ENCODE data around the gene USP50.
"Not testable (repeated sequence)": the region's sequence is repeated elsewhere in the genome, so short reads cannot be mapped to it uniquely, and the experiment has no call there.

Gene USP50

GRCh38 chr15:50590288-50590687 lies 43.8 kb upstream of the USP50 start:
- H3K9me2 ChIP-seq (replicated peaks; ENCODE audit: insufficient read depth, low read length): no peaks in the 10 kb centered on the region
- no peaks in the 10 kb centered on the region for H4K20me1 ChIP-seq (ENCODE audit: low read depth, low read length)
- H3K9ac ChIP-seq (ENCODE audit: low read length): no peak overlapping the region
- 0 out of 2 replicates have a peak, but pooled peaks cover 9% of the 10 kb centered on the region for H3F3A ChIP-seq (ENCODE audit: insufficient read depth)
- TF ChIP-seq EZH2phosphoT487 (conservative IDR thresholded peaks at IDR 0.05; ENCODE audit: low read length): no peak
- no peak for TF ChIP-seq CTCF (IDR thresholded peaks at IDR 0.05; ENCODE audit: insufficient read depth, low read length, poor library complexity, severe bottlenecking)
- no peak overlapping the region for H2AFZ ChIP-seq (ENCODE audit: low read depth, low read length, severe bottlenecking)
- H3K36me3 ChIP-seq (ENCODE audit: low read length): peaks cover 64% of the 10 kb centered on the region
- no peaks in the 10 kb centered on the region for H3K9me3 ChIP-seq (ENCODE audit: insufficient read depth, low read length)
- H3K27me3 ChIP-seq (ENCODE audit: low read length): no peaks in the 10 kb centered on the region
- H3K79me2 ChIP-seq (ENCODE audit: insufficient read depth, low read length): no peaks in the 10 kb centered on the region
- H3K4me3 ChIP-seq (ENCODE audit: insufficient read depth, low read length, poor library complexity, severe bottlenecking): no peak overlapping the region
- no peak overlapping the region for H3K4me2 ChIP-seq (ENCODE audit: low read depth, low read length, poor library complexity, severe bottlenecking)
- no peak overlapping the region for H3K27ac ChIP-seq (ENCODE audit: low read depth, low read length)

- peaks cover under 1% of the 10 kb centered on the region; the same call in 1 of the 2 replicates for H3F3A ChIP-seq (ENCODE audit: insufficient read depth)
- peaks cover 27% of the 10 kb centered on the region; the same call in 1 of the 2 replicates for H3K36me3 ChIP-seq (ENCODE audit: low read length)
- H3K9me2 ChIP-seq (replicated peaks; ENCODE audit: insufficient read depth, low read length): no peaks in the 10 kb centered on the region
- H3K27ac ChIP-seq (ENCODE audit: low read depth, low read length): no peak overlapping the region
- H3K9ac ChIP-seq (ENCODE audit: low read length): no peak overlapping the region
- H3K9me3 ChIP-seq (ENCODE audit: insufficient read depth, low read length): no peaks in the 10 kb centered on the region
- no peak overlapping the region for H2AFZ ChIP-seq (ENCODE audit: low read depth, low read length, severe bottlenecking)
- no peaks in the 10 kb centered on the region; the same call in 1 of the 2 replicates for H4K20me1 ChIP-seq (ENCODE audit: low read depth, low read length)
- H3K4me2 ChIP-seq (ENCODE audit: low read depth, low read length, poor library complexity, severe bottlenecking): no peak overlapping the region
- TF ChIP-seq CTCF (IDR thresholded peaks at IDR 0.05; ENCODE audit: insufficient read depth, low read length, poor library complexity, severe bottlenecking) (no peak), EZH2phosphoT487 (conservative IDR thresholded peaks at IDR 0.05; ENCODE audit: low read length) (no peak)
- no peak overlapping the region for H3K4me3 ChIP-seq (ENCODE audit: insufficient read depth, low read length, poor library complexity, severe bottlenecking)
- no peaks in the 10 kb centered on the region for H3K79me2 ChIP-seq (ENCODE audit: insufficient read depth, low read length)
- no peaks in the 10 kb centered on the region for H3K27me3 ChIP-seq (ENCODE audit: low read length)
Observed at GRCh38 chr15:50577492-50577891, 31.0 kb upstream of the USP50 start.

GRCh38 chr15:50576166-50576565 lies 29.7 kb upstream of the USP50 start:
- Histone ChIP-seq H4K20me1 (ENCODE audit: low read depth, low read length) (no peaks in the 10 kb centered on the region; the same call in 1 of the 2 replicates), H3K36me3 (ENCODE audit: low read length) (peaks cover 24% of the 10 kb centered on the region; the same call in 1 of the 2 replicates), H3K27me3 (ENCODE audit: low read length) (no peaks in the 10 kb centered on the region), H3K27ac (ENCODE audit: low read depth, low read length) (no peak overlapping the region), H3K4me3 (ENCODE audit: insufficient read depth, low read length, poor library complexity, severe bottlenecking) (no peak overlapping the region), H3K79me2 (ENCODE audit: insufficient read depth, low read length) (no peaks in the 10 kb centered on the region), H3K9me2 (replicated peaks; ENCODE audit: insufficient read depth, low read length) (no peaks in the 10 kb centered on the region), H2AFZ (ENCODE audit: low read depth, low read length, severe bottlenecking) (no peak overlapping the region), H3K4me2 (ENCODE audit: low read depth, low read length, poor library complexity, severe bottlenecking) (no peak overlapping the region), H3K9ac (ENCODE audit: low read length) (no peak overlapping the region), H3F3A (ENCODE audit: insufficient read depth) (peaks cover 5% of the 10 kb centered on the region; the same call in 1 of the 2 replicates), H3K9me3 (ENCODE audit: insufficient read depth, low read length) (no peaks in the 10 kb centered on the region)
- TF ChIP-seq EZH2phosphoT487 (conservative IDR thresholded peaks at IDR 0.05; ENCODE audit: low read length) (no peak), CTCF (IDR thresholded peaks at IDR 0.05; ENCODE audit: insufficient read depth, low read length, poor library complexity, severe bottlenecking) (no peak)

- H3K4me2 ChIP-seq (ENCODE audit: low read depth, low read length, poor library complexity, severe bottlenecking); H3K79me2 ChIP-seq (ENCODE audit: insufficient read depth, low read length); H3K27ac ChIP-seq (ENCODE audit: low read depth, low read length); H3K9me3 ChIP-seq (ENCODE audit: insufficient read depth, low read length); H3K27me3 ChIP-seq (ENCODE audit: low read length); H3K9ac ChIP-seq (ENCODE audit: low read length); H2AFZ ChIP-seq (ENCODE audit: low read depth, low read length, severe bottlenecking); H3K4me3 ChIP-seq (ENCODE audit: insufficient read depth, low read length, poor library complexity, severe bottlenecking); H4K20me1 ChIP-seq (ENCODE audit: low read depth, low read length); H3F3A ChIP-seq (ENCODE audit: insufficient read depth); H3K9me2 ChIP-seq (replicated peaks; ENCODE audit: insufficient read depth, low read length): not testable (repeated sequence)
- peaks cover 36% of the 10 kb centered on the region; the same call in 1 of the 2 replicates for H3K36me3 ChIP-seq (ENCODE audit: low read length)
Observed at GRCh38 chr15:50573842-50574241, 27.4 kb upstream of the USP50 start.

All from SU-DHL-6 (cell line).